Ascending aorta (tissue), 2 donors: ENCODE data around the gene LGI2. TPM values are rescaled to one million over a fixed set of nuclear protein-coding genes. Genes with fewer than 3 reads are reported as not detected.
A peak's percentile ranks its signal among the peaks of the same experiment; 100 is the strongest.

Experiments
- DNase-seq, 2 donors: peaks; one replicate each; pipeline ENCODE4 v3.0.0-alpha.2; 2019; ENCODE audit warnings: low spot score in 2 of 2
- H3K27ac ChIP-seq, 2 donors: fragments of 200-600 bp; sonication (generic); one replicate each; pipeline ENCODE4 v1.5.1; 2016 to 2017; ENCODE audit warnings: mild to moderate bottlenecking in 1 of 2
- H3K27me3 ChIP-seq: fragments of 200-600 bp; sonication (generic); one replicate; pipeline ENCODE4 v1.5.1; 2017
- H3K36me3 ChIP-seq, 2 donors: fragments of 200-600 bp; sonication (generic); one replicate each; pipeline ENCODE4 v1.5.1; 2016
- H3K4me1 ChIP-seq, 2 donors: fragments of 200-600 bp; sonication (generic); one replicate each; pipeline ENCODE4 v1.5.1; 2016 to 2017; ENCODE audit warnings: mild to moderate bottlenecking in 1 of 2
- H3K4me3 ChIP-seq, 2 donors: fragments of 200-600 bp; sonication (generic); one replicate each; pipeline ENCODE4 v1.5.1; 2016 to 2017; ENCODE audit warnings: mild to moderate bottlenecking in 1 of 2
- H3K9me3 ChIP-seq, 2 donors: fragments of 200-600 bp; sonication (generic); one replicate each; pipeline ENCODE4 v1.5.1; 2016
- intact Hi-C: fragments of 100-400 bp; cut with DNase I; formaldehyde crosslinking; loops from one replicate; pipeline ENCODE4 v1.15.1; 2023
- total RNA-seq: library from RNA; depleted of rRNA; stranded (reverse); fragments of >200 nt; gene quantifications from one replicate; pipeline ENCODE4 v1.1.0, GENCODE V29; 2016
- TF ChIP-seq, protein P1 (sequence below), 3 experiments: fragments of 200-600 bp in 2 of 3; fragments of 450-650 bp in 1 of 3; sonication (generic) in 2 of 3; IDR thresholded peaks; one replicate each; pipeline ENCODE4 v1.5.1; 2016 to 2019; ENCODE audit warnings: antibody characterized with exemption in 3 of 3, mild to moderate bottlenecking in 1 of 3, moderate library complexity in 1 of 3

Gene LGI2, protein sequence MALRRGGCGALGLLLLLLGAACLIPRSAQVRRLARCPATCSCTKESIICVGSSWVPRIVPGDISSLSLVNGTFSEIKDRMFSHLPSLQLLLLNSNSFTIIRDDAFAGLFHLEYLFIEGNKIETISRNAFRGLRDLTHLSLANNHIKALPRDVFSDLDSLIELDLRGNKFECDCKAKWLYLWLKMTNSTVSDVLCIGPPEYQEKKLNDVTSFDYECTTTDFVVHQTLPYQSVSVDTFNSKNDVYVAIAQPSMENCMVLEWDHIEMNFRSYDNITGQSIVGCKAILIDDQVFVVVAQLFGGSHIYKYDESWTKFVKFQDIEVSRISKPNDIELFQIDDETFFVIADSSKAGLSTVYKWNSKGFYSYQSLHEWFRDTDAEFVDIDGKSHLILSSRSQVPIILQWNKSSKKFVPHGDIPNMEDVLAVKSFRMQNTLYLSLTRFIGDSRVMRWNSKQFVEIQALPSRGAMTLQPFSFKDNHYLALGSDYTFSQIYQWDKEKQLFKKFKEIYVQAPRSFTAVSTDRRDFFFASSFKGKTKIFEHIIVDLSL
- 2.2 TPM for total RNA-seq

DNA sequence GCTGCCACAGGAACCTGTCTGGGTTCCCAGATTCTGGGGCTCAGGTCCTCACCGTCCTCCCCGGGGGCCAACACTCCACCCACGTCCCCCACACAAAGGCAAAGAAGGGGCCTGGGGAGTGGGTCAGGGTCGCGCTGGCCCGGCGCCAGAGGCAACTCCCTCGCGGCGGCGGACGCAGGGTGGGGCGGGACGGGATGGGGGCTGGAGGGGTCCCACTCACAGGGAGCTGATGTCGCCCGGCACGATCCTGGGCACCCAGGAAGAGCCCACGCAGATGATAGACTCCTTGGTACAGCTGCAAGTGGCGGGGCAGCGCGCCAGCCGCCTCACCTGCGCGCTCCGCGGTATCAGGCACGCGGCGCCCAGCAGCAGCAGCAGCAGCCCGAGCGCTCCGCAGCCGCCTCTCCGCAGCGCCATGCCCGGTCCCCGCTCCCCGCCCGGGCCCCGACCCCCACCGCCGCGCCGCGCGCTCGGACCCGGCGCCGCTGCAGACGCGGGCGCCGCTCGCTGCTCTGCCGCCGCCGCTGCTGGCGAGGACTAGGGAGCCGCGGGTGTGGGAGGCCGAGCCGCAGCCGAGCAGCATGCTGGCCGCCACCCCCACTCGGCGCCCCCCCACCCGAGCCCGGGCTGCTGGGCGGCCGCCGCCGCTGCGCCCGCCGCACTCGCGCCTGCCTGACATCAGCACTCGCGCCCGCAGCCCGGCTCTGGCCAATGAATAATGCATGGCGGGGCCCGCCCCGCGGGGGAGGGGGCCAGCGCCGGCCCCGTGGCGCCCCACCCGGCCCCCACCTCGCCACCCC lies at the start of gene LGI2:
TSS of gene LGI2 (minus strand) at position 670 of the 800 bp plus-strand sequence. CDS start at position 417, 253 bp downstream.
- peak; percentile 11 to 79 for DNase-seq
- intact Hi-C loops: loop anchor here (2.0 to 10.0 kb wide), 2 partner anchors 32 to 204 kb away; partner anchors contain the start of gene PI4K2B

DNA sequence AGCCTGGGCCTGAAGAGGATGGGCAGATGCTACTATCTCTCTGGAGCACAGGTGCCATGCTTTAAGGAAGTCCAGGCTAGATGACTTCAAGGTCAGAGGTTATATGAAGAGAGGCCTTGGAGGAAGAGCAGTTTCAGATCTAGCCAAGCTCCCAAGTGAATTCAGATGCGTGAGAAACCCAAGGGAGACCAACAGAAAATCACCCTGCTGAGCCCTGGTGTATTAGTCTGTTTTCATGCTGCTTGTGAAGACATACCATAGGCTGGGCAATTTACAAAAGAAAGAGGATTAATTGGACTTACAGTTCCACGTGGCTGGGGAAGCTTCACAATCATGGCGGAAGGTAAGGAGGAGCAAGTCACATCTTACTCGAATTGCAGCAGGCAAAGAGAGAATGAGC lies 47.8 kb upstream of the LGI2 start:
- H3K4me3 ChIP-seq: no peak overlapping the region
- no peaks in the 10 kb centered on the region for H3K9me3 ChIP-seq
- DNase-seq: no peak
- no peaks in the 10 kb centered on the region for H3K27me3 ChIP-seq
- no peaks in the 10 kb centered on the region for H3K36me3 ChIP-seq
- intact Hi-C loops: no loop called here
- H3K4me1 ChIP-seq: no peaks in the 10 kb centered on the region
- TF ChIP-seq, protein P1, sequence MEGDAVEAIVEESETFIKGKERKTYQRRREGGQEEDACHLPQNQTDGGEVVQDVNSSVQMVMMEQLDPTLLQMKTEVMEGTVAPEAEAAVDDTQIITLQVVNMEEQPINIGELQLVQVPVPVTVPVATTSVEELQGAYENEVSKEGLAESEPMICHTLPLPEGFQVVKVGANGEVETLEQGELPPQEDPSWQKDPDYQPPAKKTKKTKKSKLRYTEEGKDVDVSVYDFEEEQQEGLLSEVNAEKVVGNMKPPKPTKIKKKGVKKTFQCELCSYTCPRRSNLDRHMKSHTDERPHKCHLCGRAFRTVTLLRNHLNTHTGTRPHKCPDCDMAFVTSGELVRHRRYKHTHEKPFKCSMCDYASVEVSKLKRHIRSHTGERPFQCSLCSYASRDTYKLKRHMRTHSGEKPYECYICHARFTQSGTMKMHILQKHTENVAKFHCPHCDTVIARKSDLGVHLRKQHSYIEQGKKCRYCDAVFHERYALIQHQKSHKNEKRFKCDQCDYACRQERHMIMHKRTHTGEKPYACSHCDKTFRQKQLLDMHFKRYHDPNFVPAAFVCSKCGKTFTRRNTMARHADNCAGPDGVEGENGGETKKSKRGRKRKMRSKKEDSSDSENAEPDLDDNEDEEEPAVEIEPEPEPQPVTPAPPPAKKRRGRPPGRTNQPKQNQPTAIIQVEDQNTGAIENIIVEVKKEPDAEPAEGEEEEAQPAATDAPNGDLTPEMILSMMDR (IDR thresholded peaks at IDR 0.05): no peak
- no peak overlapping the region for H3K27ac ChIP-seq

More for the DNA sequence above, at the start of gene LGI2:
- no peaks in the 10 kb centered on the region for H3K36me3 ChIP-seq
- H3K4me1 ChIP-seq: peaks cover 0 to 4% of the 10 kb centered on the region in 2 donors
- H3K27ac ChIP-seq: peak within 1 kb of the TSS in 1 of 2 donors; percentile 66
- TF ChIP-seq, protein P1 (IDR thresholded peaks at IDR 0.05): no peak
- peak within 1 kb of the TSS; percentile 66 to 73 for H3K4me3 ChIP-seq
- no peaks in the 10 kb centered on the region for H3K27me3 ChIP-seq
- no peaks in the 10 kb centered on the region for H3K9me3 ChIP-seq

DNA sequence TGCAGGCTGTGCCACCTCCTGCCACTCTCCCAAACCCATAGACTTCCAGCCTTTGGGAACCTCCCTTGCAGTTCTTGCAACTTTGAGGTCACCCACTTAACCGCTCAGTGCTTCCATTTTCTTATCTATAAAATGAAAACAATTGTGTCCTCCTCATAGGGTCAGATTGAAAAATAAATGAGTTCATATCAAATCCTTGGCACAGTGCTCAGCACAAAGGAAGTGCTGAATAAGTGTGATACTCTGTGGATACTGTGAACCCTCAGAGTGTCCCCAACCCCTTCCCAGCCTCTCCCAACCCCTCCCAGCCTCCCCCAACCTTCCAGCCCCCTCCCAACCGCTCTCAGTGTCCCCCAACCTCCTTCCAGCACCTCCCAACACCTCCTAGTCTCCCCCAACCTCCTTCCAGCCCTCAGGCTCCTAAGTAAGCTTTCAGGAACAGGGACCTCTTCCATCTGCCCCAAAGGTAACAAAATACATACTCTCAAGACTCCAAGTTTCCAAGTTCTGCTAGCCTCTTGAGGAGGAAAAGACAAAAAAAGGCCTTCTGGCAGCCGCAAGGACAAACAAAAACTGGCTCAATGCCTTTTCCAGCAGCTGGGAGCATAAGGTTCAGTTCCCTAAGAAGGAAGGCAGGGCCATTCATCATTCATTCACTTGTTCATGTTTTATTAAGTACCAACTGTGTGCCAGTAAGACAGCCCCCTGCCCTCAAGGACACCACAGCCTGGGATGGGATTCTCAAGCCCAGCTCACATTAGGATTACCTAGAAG lies 46.1 kb upstream of the LGI2 start:
- H3K4me3 ChIP-seq: no peak overlapping the region
- no peaks in the 10 kb centered on the region for H3K9me3 ChIP-seq
- intact Hi-C loops: no loop called here
- H3K27ac ChIP-seq: no peak overlapping the region
- no peaks in the 10 kb centered on the region for H3K4me1 ChIP-seq
- H3K36me3 ChIP-seq: no peaks in the 10 kb centered on the region
- DNase-seq: no peak
- no peaks in the 10 kb centered on the region for H3K27me3 ChIP-seq
- TF ChIP-seq, protein P1 (IDR thresholded peaks at IDR 0.05): no peak

DNA sequence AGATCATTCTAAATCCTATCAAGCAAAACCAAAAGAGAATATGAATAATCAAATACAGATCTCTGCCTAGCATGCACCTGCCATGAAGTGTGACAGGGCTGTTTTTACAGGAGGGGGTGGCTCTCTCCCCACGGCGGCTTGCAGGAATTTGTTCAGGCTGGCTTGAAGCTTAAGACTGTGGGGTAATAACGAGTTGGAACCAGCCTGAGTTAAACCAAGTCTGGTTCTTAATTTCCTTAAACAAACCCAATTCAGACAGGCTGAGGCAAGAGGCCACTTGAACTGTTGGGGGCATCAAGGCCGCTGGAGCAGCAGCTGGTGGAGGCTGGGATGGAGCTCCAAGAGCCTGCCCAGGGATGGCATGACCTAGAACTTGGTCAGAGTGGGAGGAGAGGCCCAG lies 45.1 kb upstream of the LGI2 start:
- no peaks in the 10 kb centered on the region for H3K27me3 ChIP-seq
- intact Hi-C loops: no loop called here
- no peaks in the 10 kb centered on the region for H3K36me3 ChIP-seq
- no peaks in the 10 kb centered on the region for H3K4me1 ChIP-seq
- TF ChIP-seq, protein P1 (IDR thresholded peaks at IDR 0.05): no peak
- DNase-seq: no peak
- H3K27ac ChIP-seq: no peak overlapping the region
- no peaks in the 10 kb centered on the region for H3K9me3 ChIP-seq
- no peak overlapping the region for H3K4me3 ChIP-seq

DNA sequence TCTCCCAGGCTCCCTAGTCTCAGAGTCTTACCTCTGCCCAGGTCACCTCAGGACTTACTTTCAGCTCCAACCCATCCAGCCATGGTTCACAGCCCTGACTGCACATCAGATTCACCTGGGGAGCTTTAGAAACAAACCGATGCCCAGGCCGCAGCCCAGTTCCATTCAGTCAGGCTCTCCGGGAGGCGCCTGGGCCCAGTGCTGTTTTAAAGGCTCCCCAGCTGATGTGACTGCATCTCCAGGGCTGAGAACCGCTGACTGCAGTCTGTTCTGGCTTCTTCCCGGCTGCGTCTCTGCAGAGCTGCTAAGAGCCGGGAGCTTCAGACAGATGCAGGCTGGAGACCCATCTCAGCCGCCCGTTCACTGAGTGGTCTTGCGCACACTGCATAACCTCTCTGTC lies 44.4 kb upstream of the LGI2 start:
- H3K36me3 ChIP-seq: no peaks in the 10 kb centered on the region
- H3K27ac ChIP-seq: no peak overlapping the region
- intact Hi-C loops: no loop called here
- no peaks in the 10 kb centered on the region for H3K27me3 ChIP-seq
- no peak overlapping the region for H3K4me3 ChIP-seq
- TF ChIP-seq, protein P1 (IDR thresholded peaks at IDR 0.05): no peak
- no peak for DNase-seq
- no peaks in the 10 kb centered on the region for H3K4me1 ChIP-seq
- no peaks in the 10 kb centered on the region for H3K9me3 ChIP-seq
